IMR-90 (cell line): ENCODE data around the gene GDPD5. TPM values are rescaled to one million over a fixed set of nuclear protein-coding genes. Genes with fewer than 3 reads are reported as not detected.

ENCODE experiments used
- ATAC-seq: fragments of 200-7000 bp; cut with Tn5 transposase; 2 replicates; pipeline ENCODE4 v1.9.1; 2020; ENCODE audit warnings: low read depth, mild to moderate bottlenecking, moderate library complexity
- BruUV-seq: library from RNA; stranded (reverse); fragments of 400-500 nt; replicated peaks from 2 replicates; lab custom pipeline; 2021; lab: Mats Ljungman, UMichigan
- CTCF ChIA-PET: fragments of 300-600 bp; formaldehyde crosslinking; extraction: SDS; loops from one replicate; lab custom pipeline; 2021; ENCODE audit warnings: antibody characterized with exemption; lab: Yijun Ruan, JAX
- POLR2A ChIA-PET: fragments of 300-600 bp; sonication (Branson Sonifier 250); formaldehyde crosslinking; loops from one replicate; lab custom pipeline; 2022; ENCODE audit warnings: antibody characterized with exemption; ENCODE audit not compliant: unreplicated experiment; lab: Charles Lee
- DNase-seq: peaks from one replicate; pipeline ENCODE4 v3.0.0; 2013
- H2AFZ ChIP-seq: replicated peaks from 2 replicates; pipeline ENCODE3; 2013; ENCODE audit warnings: low read length, mild to moderate bottlenecking; ENCODE audit not compliant: poor library complexity
- H2AK5ac ChIP-seq: 2 replicates; pipeline ENCODE4 v1.6.1; 2013; ENCODE audit warnings: low read depth, low read length, inconsistent platforms
- H2AK9ac ChIP-seq: replicated peaks from 2 replicates; pipeline ENCODE3; 2013; ENCODE audit warnings: mild to moderate bottlenecking, low read depth, low read length, moderate library complexity; ENCODE audit not compliant: poor library complexity
- H2BK120ac ChIP-seq: 2 replicates; pipeline ENCODE4 v1.6.1; 2013; ENCODE audit warnings: low read depth, low read length, inconsistent platforms
- H2BK15ac ChIP-seq: 3 replicates; pipeline ENCODE4 v1.6.1; 2013; ENCODE audit warnings: low read depth, low read length, inconsistent platforms
- H2BK20ac ChIP-seq: 2 replicates; pipeline ENCODE4 v1.6.1; 2013; ENCODE audit warnings: low read depth, mild to moderate bottlenecking, inconsistent platforms, low read length, moderate library complexity
- H2BK5ac ChIP-seq: 2 replicates; pipeline ENCODE4 v1.6.1; 2013; ENCODE audit warnings: mild to moderate bottlenecking, low read depth, low read length, inconsistent platforms; ENCODE audit not compliant: poor library complexity, severe bottlenecking
- H3K14ac ChIP-seq: replicated peaks from 2 replicates; pipeline ENCODE4 v1.6.1; 2013; ENCODE audit warnings: low read depth, low read length, inconsistent platforms
- H3K18ac ChIP-seq: 2 replicates; pipeline ENCODE4 v1.6.1; 2013; ENCODE audit warnings: low read depth, low read length, control low read depth
- H3K23ac ChIP-seq: 2 replicates; pipeline ENCODE4 v1.6.1; 2013; ENCODE audit warnings: low read depth, low read length, inconsistent platforms
- H3K27ac ChIP-seq: 2 replicates; pipeline ENCODE4 v1.5.1; 2013; ENCODE audit warnings: mild to moderate bottlenecking, control low read depth, low read length; ENCODE audit not compliant: insufficient read depth
- H3K27me3 ChIP-seq: 2 replicates; pipeline ENCODE4 v1.6.1; 2013; ENCODE audit warnings: low read length; ENCODE audit not compliant: control insufficient read depth, insufficient read depth
- H3K36me3 ChIP-seq: 2 replicates; pipeline ENCODE4 v1.6.1; 2013; ENCODE audit warnings: low read length, mixed read lengths; ENCODE audit not compliant: control insufficient read depth, insufficient read depth
- H3K4ac ChIP-seq: 2 replicates; pipeline ENCODE4 v1.6.1; 2013; ENCODE audit warnings: low read depth, low read length, inconsistent platforms
- H3K4me1 ChIP-seq: 2 replicates; pipeline ENCODE4 v1.6.1; 2013; ENCODE audit warnings: low read length, mixed read lengths; ENCODE audit not compliant: control insufficient read depth, insufficient read depth
- H3K4me2 ChIP-seq: 2 replicates; pipeline ENCODE4 v1.6.1; 2013; ENCODE audit warnings: low read depth, mild to moderate bottlenecking, control low read depth, low read length, moderate library complexity
- H3K4me3 ChIP-seq: 2 replicates; pipeline ENCODE4 v1.5.1; 2013; ENCODE audit warnings: low read depth, mild to moderate bottlenecking, control low read depth, low read length, moderate library complexity; ENCODE audit not compliant: insufficient read depth
- H3K56ac ChIP-seq: 2 replicates; pipeline ENCODE4 v1.6.1; 2013; ENCODE audit warnings: low read length, inconsistent platforms; ENCODE audit not compliant: insufficient read depth; ENCODE audit errors: extremely low read depth
- H3K79me1 ChIP-seq, 2 experiments: 2 replicates each; pipeline ENCODE4 v1.6.1; 2013; ENCODE audit warnings: low read length in 2 of 2, inconsistent platforms in 1 of 2, low read depth in 1 of 2
- H3K9ac ChIP-seq: 2 replicates; pipeline ENCODE4 v1.6.1; 2013; ENCODE audit warnings: low read depth, low read length, control low read depth
- H3K9me1 ChIP-seq: 2 replicates; pipeline ENCODE4 v1.6.1; 2013; ENCODE audit warnings: low read length, inconsistent platforms; ENCODE audit not compliant: insufficient read depth
- H3K9me3 ChIP-seq: 2 replicates; pipeline ENCODE4 v1.6.1; 2013; ENCODE audit warnings: low read length; ENCODE audit not compliant: control insufficient read depth, insufficient read depth
- H4K20me1 ChIP-seq: 2 replicates; pipeline ENCODE4 v1.6.1; 2013; ENCODE audit warnings: low read length, inconsistent platforms; ENCODE audit not compliant: insufficient read depth
- H4K5ac ChIP-seq: 2 replicates; pipeline ENCODE4 v1.6.1; 2013; ENCODE audit warnings: mild to moderate bottlenecking, low read depth, low read length, control low read depth
- H4K8ac ChIP-seq, 2 experiments: 2 replicates each; pipeline ENCODE4 v1.6.1; 2013; ENCODE audit warnings: low read depth in 2 of 2, low read length in 2 of 2, control low read depth in 1 of 2, inconsistent platforms in 1 of 2
- H4K91ac ChIP-seq: 2 replicates; pipeline ENCODE4 v1.6.1; 2013; ENCODE audit warnings: low read depth, low read length, inconsistent platforms; ENCODE audit not compliant: insufficient read depth
- BHLHE40 ChIP-seq: fragments of 150-350 bp; IDR thresholded peaks from 2 replicates; pipeline ENCODE4 v1.6.1; 2016; ENCODE audit warnings: mild to moderate bottlenecking, low read depth, low read length
- CEBPB ChIP-seq: IDR thresholded peaks from 2 replicates; pipeline ENCODE4 v1.6.1; 2012; ENCODE audit warnings: low read depth, low read length, improper control_type of control experiment
- CHD1 ChIP-seq: IDR thresholded peaks from 2 replicates; pipeline ENCODE4 v1.6.1; 2012; ENCODE audit warnings: low read depth, low read length, improper control_type of control experiment
- CTCF ChIP-seq: conservative IDR thresholded peaks from 2 replicates; pipeline ENCODE4 v1.5.1; 2012; ENCODE audit warnings: mild to moderate bottlenecking, low read depth, low read length, improper control_type of control experiment
- FOS ChIP-seq: fragments of 150-350 bp; IDR thresholded peaks from 2 replicates; pipeline ENCODE4 v1.6.1; 2016; ENCODE audit warnings: low read depth, low read length
- MAFK ChIP-seq: IDR thresholded peaks from 2 replicates; pipeline ENCODE4 v1.6.1; 2012; ENCODE audit warnings: low read depth, low read length, improper control_type of control experiment
- MAZ ChIP-seq: IDR thresholded peaks from 2 replicates; pipeline ENCODE4 v1.6.1; 2012; ENCODE audit warnings: low read depth, mild to moderate bottlenecking, low read length, improper control_type of control experiment, moderate library complexity, borderline replicate concordance
- MXI1 ChIP-seq: IDR thresholded peaks from 2 replicates; pipeline ENCODE4 v1.6.1; 2012; ENCODE audit warnings: low read depth, mild to moderate bottlenecking, low read length, moderate library complexity, borderline replicate concordance
- NFE2L2 ChIP-seq: fragments of 150-350 bp; IDR thresholded peaks from 2 replicates; pipeline ENCODE4 v1.6.1; 2016; ENCODE audit warnings: low read depth, mild to moderate bottlenecking, low read length
- POLR2A ChIP-seq: IDR thresholded peaks from 2 replicates; pipeline ENCODE4 v1.6.1; 2012; ENCODE audit warnings: mild to moderate bottlenecking, low read depth, low read length
- RAD21 ChIP-seq: IDR thresholded peaks from 2 replicates; pipeline ENCODE4 v1.6.1; 2012; ENCODE audit warnings: low read length, improper control_type of control experiment
- RCOR1 ChIP-seq: IDR thresholded peaks from 2 replicates; pipeline ENCODE4 v1.6.1; 2012; ENCODE audit warnings: mild to moderate bottlenecking, low read length, improper control_type of control experiment; ENCODE audit not compliant: insufficient replicate concordance
- RFX5 ChIP-seq: IDR thresholded peaks from 2 replicates; pipeline ENCODE4 v1.8.0; 2012; ENCODE audit warnings: low read depth, mild to moderate bottlenecking, low read length, moderate library complexity
- SMC3 ChIP-seq: fragments of 150-350 bp; IDR thresholded peaks from 2 replicates; pipeline ENCODE4 v1.6.1; 2016; ENCODE audit warnings: low read depth, mild to moderate bottlenecking, antibody characterized with exemption, low read length, moderate library complexity
- USF2 ChIP-seq: fragments of 150-350 bp; IDR thresholded peaks from 2 replicates; pipeline ENCODE4 v1.6.1; 2017; ENCODE audit warnings: mild to moderate bottlenecking, antibody characterized with exemption, low read length, low read depth
- WGBS, 2 experiments: methylation state at CpG; one replicate each; pipeline versions ENCODE4 v1.1.5 to v1.1.7; 2013; ENCODE audit warnings: missing lambda C conversion rate in 2 of 2; ENCODE audit not compliant: insufficient read length in 1 of 2; ENCODE audit errors: extremely low coverage in 2 of 2; 5-methylcytosine and 5-hydroxymethylcytosine counted together
- dilution Hi-C: fragments of 300-500 bp; cut with HindIII; formaldehyde crosslinking; loops from one replicate; pipeline ENCODE4 v1.14.3; 2018; ENCODE audit warnings: low sequenced_read_pairs; ENCODE audit not compliant: unreplicated experiment
- in situ Hi-C: fragments of 300-500 bp; cut with MboI; formaldehyde crosslinking; loops from 3 replicates; pipeline ENCODE4 v1.14.3; 2019; ENCODE audit warnings: low sequenced_read_pairs, inconsistent platforms, mixed read lengths
- intact Hi-C: fragments of 100-400 bp; cut with micrococcal nuclease; formaldehyde crosslinking; loops from 2 replicates; pipeline ENCODE4 v1.10.0; 2022
- polyA plus RNA-seq, 3 experiments: library from polyadenylated mRNA; depleted of rRNA; stranded (reverse); fragments of >200 nt; gene quantifications; 2 replicates each; pipeline ENCODE4 v1.2.3, GENCODE V29; 2012; ENCODE audit warnings: low replicate concordance in 1 of 3
- total RNA-seq: library from RNA; depleted of rRNA; stranded (reverse); fragments of >200 nt; gene quantifications from 2 replicates; pipeline ENCODE4 v1.2.3, GENCODE V29; 2012
- TF ChIP-seq, protein P1 (sequence below): fragments of 150-350 bp; IDR thresholded peaks from 2 replicates; pipeline ENCODE4 v1.6.1; 2016; ENCODE audit warnings: low read depth, mild to moderate bottlenecking, low read length, moderate library complexity, borderline replicate concordance

Gene GDPD5
- total and polyA plus RNA-seq, 2 of the 4 experiments (the other 2 are of a cell fraction), result 2.0 to 7.9 TPM

GRCh38 chr11:75571625-75572024 lies 45.9 kb upstream of the GDPD5 start:
- Histone ChIP-seq H3K9ac (no peak overlapping the region), H2BK5ac (no peak overlapping the region), H3K4me1 (peaks cover 8% of the 10 kb centered on the region; the same call in 1 of the 2 replicates), H3K36me3 (peaks cover 78% of the 10 kb centered on the region), H2BK20ac (no peak overlapping the region), H3K27me3 (no peaks in the 10 kb centered on the region), H3K23ac (no peak overlapping the region), H2AK9ac (no peak overlapping the region), H2BK15ac (no peak overlapping the region), H2AK5ac (no peak overlapping the region), H3K56ac (no peak overlapping the region), H3K9me1 (no peaks in the 10 kb centered on the region; the same call in 1 of the 2 replicates), H3K9me3 (no peaks in the 10 kb centered on the region), H4K5ac (no peak overlapping the region), H3K18ac (no peak overlapping the region), H3K4ac (no peak overlapping the region), H2BK120ac (no peak overlapping the region), H4K20me1 (peaks cover 100% of the 10 kb centered on the region), H3K14ac (no peak overlapping the region), H4K91ac (no peak overlapping the region), H3K79me1 (peaks cover 39 to 73% of the 10 kb centered on the region in 2 experiments), H2AFZ (no peak overlapping the region), H3K4me3 (no peak overlapping the region), H3K27ac (no peak overlapping the region), H3K4me2 (no peak overlapping the region), H4K8ac (no peak overlapping the region)
- no peak for ATAC-seq
- DNase-seq, result no peak
- no TSS peak for BruUV-seq
- in situ Hi-C loops (no loop called here), dilution Hi-C loops (no loop called here), intact Hi-C loops (no loop called here)
- CTCF ChIA-PET, result no interaction called here
- POLR2A ChIA-PET, result no interaction called here
- TF ChIP-seq RFX5 (no peak), RAD21 (no peak), BHLHE40 (no peak), FOS (no peak), SMC3 (no peak), POLR2A (no peak), MXI1 (no peak), RCOR1 (no peak), CHD1 (no peak), NFE2L2 (no peak), CEBPB (no peak), CTCF (no peak), USF2 (no peak), MAZ (no peak), MAFK (no peak)
- TF ChIP-seq, protein P1, sequence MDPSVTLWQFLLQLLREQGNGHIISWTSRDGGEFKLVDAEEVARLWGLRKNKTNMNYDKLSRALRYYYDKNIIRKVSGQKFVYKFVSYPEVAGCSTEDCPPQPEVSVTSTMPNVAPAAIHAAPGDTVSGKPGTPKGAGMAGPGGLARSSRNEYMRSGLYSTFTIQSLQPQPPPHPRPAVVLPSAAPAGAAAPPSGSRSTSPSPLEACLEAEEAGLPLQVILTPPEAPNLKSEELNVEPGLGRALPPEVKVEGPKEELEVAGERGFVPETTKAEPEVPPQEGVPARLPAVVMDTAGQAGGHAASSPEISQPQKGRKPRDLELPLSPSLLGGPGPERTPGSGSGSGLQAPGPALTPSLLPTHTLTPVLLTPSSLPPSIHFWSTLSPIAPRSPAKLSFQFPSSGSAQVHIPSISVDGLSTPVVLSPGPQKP, result no peak
- 98% methylated on average over 10 of the region's 14 CpGs; no CpG with 5 or more reads in 1 of the 2 experiments for WGBS, 2 experiments
